Smooth muscle cell (in vitro differentiated cells): ENCODE results near the gene C17orf78. TPM values are rescaled to one million over a fixed set of nuclear protein-coding genes. Genes with fewer than 3 reads are reported as not detected.

ENCODE experiments used
- DNase-seq: peaks from one replicate; lab custom pipeline; 2025; ENCODE audit not compliant: unreplicated experiment; lab: John Stamatoyannopoulos, UW
- H2AFZ ChIP-seq: fragments of 200-600 bp; sonication (generic); 2 replicates; pipeline ENCODE4 v1.6.0; 2016; ENCODE audit warnings: antibody characterized with exemption, low read depth, mild to moderate bottlenecking
- H3F3A ChIP-seq: fragments of 200-600 bp; sonication (generic); 2 replicates; pipeline ENCODE4 v1.6.0; 2017; ENCODE audit warnings: antibody characterized with exemption, low read depth
- H3K27ac ChIP-seq: fragments of 200-600 bp; sonication (generic); 2 replicates; pipeline ENCODE4 v1.5.1; 2016; ENCODE audit warnings: low read depth, mild to moderate bottlenecking
- H3K27me3 ChIP-seq: fragments of 200-600 bp; sonication (generic); 2 replicates; pipeline ENCODE4 v1.6.1; 2016; ENCODE audit warnings: low read depth, mild to moderate bottlenecking
- H3K36me3 ChIP-seq: fragments of 200-600 bp; sonication (generic); 2 replicates; pipeline ENCODE4 v1.5.1; 2016; ENCODE audit warnings: low read depth
- H3K4me1 ChIP-seq: fragments of 200-600 bp; sonication (generic); 2 replicates; pipeline ENCODE4 v1.5.1; 2016; ENCODE audit warnings: low read depth
- H3K4me2 ChIP-seq: fragments of 200-600 bp; sonication (generic); 2 replicates; pipeline ENCODE4 v1.6.0; 2016; ENCODE audit warnings: mild to moderate bottlenecking
- H3K4me3 ChIP-seq: fragments of 200-600 bp; sonication (generic); 2 replicates; pipeline ENCODE4 v1.5.1; 2016; ENCODE audit warnings: mild to moderate bottlenecking
- H3K79me2 ChIP-seq: fragments of 200-600 bp; sonication (generic); 2 replicates; pipeline ENCODE4 v1.6.0; 2016; ENCODE audit warnings: low read depth, mild to moderate bottlenecking
- H3K9ac ChIP-seq: fragments of 200-600 bp; sonication (generic); 2 replicates; pipeline ENCODE4 v1.6.0; 2016; ENCODE audit warnings: low read depth
- H3K9me3 ChIP-seq: fragments of 200-600 bp; sonication (generic); replicated peaks from 2 replicates; pipeline ENCODE4 v1.5.1; 2016; ENCODE audit warnings: low read depth
- H4K20me1 ChIP-seq: fragments of 200-600 bp; sonication (generic); 2 replicates; pipeline ENCODE4 v1.6.0; 2016; ENCODE audit warnings: low read depth
- CTCF ChIP-seq: fragments of 200-600 bp; sonication (generic); IDR thresholded peaks from 2 replicates; pipeline ENCODE4 v1.5.1; 2017; ENCODE audit warnings: borderline replicate concordance, mild to moderate bottlenecking, antibody characterized with exemption; ENCODE audit not compliant: insufficient read depth, poor library complexity, severe bottlenecking
- WGBS: methylation state at CpG from one replicate; pipeline ENCODE4 v1.1.7; 2016; ENCODE audit warnings: low lambda C conversion rate; 5-methylcytosine and 5-hydroxymethylcytosine counted together
- polyA plus RNA-seq: library from polyadenylated mRNA; unstranded; fragments of >200 nt; fragmentation: Nextera tagmentation; extraction: Ambion mirVana; gene quantifications from 2 replicates; pipeline ENCODE4 v1.2.1, GENCODE V29; 2016
- total RNA-seq: library from RNA; depleted of rRNA; stranded (reverse); fragments of >200 nt; gene quantifications from 2 replicates; pipeline ENCODE4 v1.2.3, GENCODE V29; 2014

Gene C17orf78
- total and polyA plus RNA-seq, 2 experiments from 2014 or later, result not detected

GRCh38 chr17:37425268-37425667 is 49.5 kb downstream of the C17orf78 start:
- peaks cover 12% of the 10 kb centered on the region for H3K36me3 ChIP-seq
- H3F3A ChIP-seq, result no peaks in the 10 kb centered on the region
- no peaks in the 10 kb centered on the region for H3K4me1 ChIP-seq
- H3K27me3 ChIP-seq, result no peaks in the 10 kb centered on the region
- no peak overlapping the region for H3K4me2 ChIP-seq
- no peaks in the 10 kb centered on the region for H3K79me2 ChIP-seq
- no peak overlapping the region for H2AFZ ChIP-seq
- WGBS, result 100% methylated on average over 1 of the region's 1 CpG
- no peak for DNase-seq
- no peaks in the 10 kb centered on the region for H4K20me1 ChIP-seq
- no peak overlapping the region for H3K4me3 ChIP-seq
- no peak for TF ChIP-seq CTCF
- H3K9ac ChIP-seq, result no peak overlapping the region
- H3K9me3 ChIP-seq, result no peaks in the 10 kb centered on the region
- H3K27ac ChIP-seq, result no peak overlapping the region

DNA sequence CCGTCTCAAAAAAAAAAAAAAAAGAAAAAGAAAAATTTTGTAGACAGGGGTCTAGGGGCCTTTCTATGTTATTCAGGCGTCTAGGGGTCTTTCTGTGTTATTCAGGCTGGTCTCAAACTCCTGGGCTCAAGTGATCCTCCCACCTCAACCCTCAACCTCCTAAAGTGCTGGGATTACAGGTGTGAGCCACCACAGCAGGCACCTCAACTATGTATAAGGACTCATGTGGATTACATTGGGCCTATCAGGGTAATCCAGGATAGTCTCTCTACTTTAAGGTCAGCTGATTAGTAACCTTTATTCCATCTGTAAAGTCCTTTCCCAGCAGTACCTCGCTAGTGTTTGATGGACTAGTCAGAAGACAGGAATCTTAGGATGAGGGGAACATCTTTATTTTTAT is 53.3 kb downstream of the C17orf78 start:
- Histone ChIP-seq H3K36me3 (peaks cover 12% of the 10 kb centered on the region), H3K79me2 (no peaks in the 10 kb centered on the region), H3F3A (no peaks in the 10 kb centered on the region), H2AFZ (no peak overlapping the region), H3K27me3 (no peaks in the 10 kb centered on the region), H3K4me1 (no peaks in the 10 kb centered on the region), H3K9ac (no peak overlapping the region), H3K9me3 (no peaks in the 10 kb centered on the region), H3K27ac (peak overlapping the region; percentile 89), H3K4me2 (no peak overlapping the region), H3K4me3 (no peak overlapping the region), H4K20me1 (no peaks in the 10 kb centered on the region)
- 94% methylated on average over 3 of the region's 3 CpGs for WGBS
- no peak for DNase-seq
- no peak for TF ChIP-seq CTCF

- no peak overlapping the region for H2AFZ ChIP-seq
- no peaks in the 10 kb centered on the region for H3K79me2 ChIP-seq
- 97% methylated on average over 1 of the region's 1 CpG for WGBS
- H3K27me3 ChIP-seq, result no peaks in the 10 kb centered on the region
- H4K20me1 ChIP-seq, result no peaks in the 10 kb centered on the region
- peak overlapping the region; percentile 89 for H3K27ac ChIP-seq
- H3K4me2 ChIP-seq, result no peak overlapping the region
- no peak overlapping the region for H3K4me3 ChIP-seq
- H3F3A ChIP-seq, result no peaks in the 10 kb centered on the region
- no peaks in the 10 kb centered on the region for H3K9me3 ChIP-seq
- DNase-seq, result no peak
- no peak for TF ChIP-seq CTCF
- H3K9ac ChIP-seq, result peak overlapping the region; percentile 33
- H3K36me3 ChIP-seq, result peaks cover 12% of the 10 kb centered on the region
- no peaks in the 10 kb centered on the region for H3K4me1 ChIP-seq
Measured at GRCh38 chr17:37429453-37429852, 53.7 kb downstream of the C17orf78 start.

GRCh38 chr17:37430051-37430627 is 54.4 kb downstream of the C17orf78 start:
- peak overlapping the region; percentile 89 for H3K27ac ChIP-seq
- WGBS, result 28% methylated on average over 1 of the region's 1 CpG

More at GRCh38 chr17:37430051-37430627, 54.4 kb downstream of the C17orf78 start:
- no peaks in the 10 kb centered on the region for H3K9me3 ChIP-seq
- H2AFZ ChIP-seq, result peak overlapping the region; percentile 21
- H3K4me3 ChIP-seq, result no peak overlapping the region
- H3K79me2 ChIP-seq, result no peaks in the 10 kb centered on the region
- H3K4me1 ChIP-seq, result no peaks in the 10 kb centered on the region
- H3F3A ChIP-seq, result no peaks in the 10 kb centered on the region
- H3K4me2 ChIP-seq, result peak overlapping the region; percentile 42
- TF ChIP-seq CTCF, result no peak
- H3K27me3 ChIP-seq, result no peaks in the 10 kb centered on the region
- no peak for DNase-seq
- peaks cover 7% of the 10 kb centered on the region for H3K36me3 ChIP-seq
- H3K9ac ChIP-seq, result peak overlapping the region; percentile 56
- H4K20me1 ChIP-seq, result no peaks in the 10 kb centered on the region
